ENCODE results near the gene CCER1. TPM values are rescaled to one million over a fixed set of nuclear protein-coding genes. Genes with fewer than 3 reads are reported as not detected.

Gene CCER1, protein sequence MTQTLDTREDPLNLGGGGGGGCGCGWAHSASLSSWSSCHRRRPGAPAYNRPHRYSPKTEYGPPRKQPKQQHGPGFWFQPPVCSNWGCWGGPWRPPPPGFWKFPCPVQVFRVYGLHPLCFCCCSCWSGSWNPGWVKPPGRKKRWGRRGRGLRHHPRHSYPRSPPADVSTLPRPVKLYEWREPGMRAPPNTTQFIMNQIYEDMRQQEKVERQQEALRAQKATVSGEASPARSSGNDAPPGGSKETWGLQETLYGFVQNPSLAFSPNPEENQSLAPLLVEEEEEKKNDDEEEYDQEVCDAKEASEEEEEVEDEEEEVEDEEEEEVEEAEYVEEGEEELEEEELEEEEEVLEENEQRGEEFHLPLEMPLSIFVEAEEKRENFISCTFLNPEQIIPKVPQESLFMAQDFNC
- not detected for total RNA-seq

DNA sequence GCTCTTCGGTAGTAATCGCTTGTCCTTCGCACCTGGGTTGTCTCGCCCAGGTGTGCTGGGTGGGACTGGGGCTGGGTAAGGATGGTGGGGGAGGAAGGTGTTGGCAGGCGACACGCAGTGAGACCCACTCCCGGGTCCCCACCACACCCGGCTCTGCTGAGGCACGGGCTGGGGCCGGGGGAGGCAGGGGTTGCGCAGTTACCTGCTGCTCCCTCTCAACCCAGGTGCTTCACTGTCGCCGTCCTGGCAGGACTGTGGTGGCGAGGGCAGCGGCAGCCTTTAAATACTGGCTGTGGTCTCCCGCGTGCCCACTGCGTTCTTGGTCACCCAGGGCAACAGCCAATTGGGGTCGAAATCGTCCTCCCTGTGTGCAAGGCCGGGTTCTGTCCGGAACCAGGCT, at the start of gene CCER1:
Gene CCER1, minus strand, starts transcription at position 256 of the 400 bp plus-strand sequence. CDS start 434 bp downstream, outside the sequence.
- Histone ChIP-seq H3K9me3 (no peaks in the 10 kb centered on the region), H3K27me3 (no peaks in the 10 kb centered on the region), H3K4me3 (no peak within 1 kb of the TSS), H3K27ac (no peak within 1 kb of the TSS), H3K36me3 (no peaks in the 10 kb centered on the region), H3K4me1 (no peaks in the 10 kb centered on the region)
- intact Hi-C loops (cut with DNase I; ENCODE audit: low total_unique reads): loop anchor here (5.0 kb wide), 1 partner anchor 1413 kb away; no protein-coding TSS in a partner anchor
- ATAC-seq: no peak
- DNase-seq: no peak
- in situ Hi-C loops (cut with MboI; ENCODE audit: low sequenced_read_pairs in 4 of 4): loop anchor here (10.0 to 25.0 kb wide), 4 partner anchors 382 to 1707 kb away; partner anchors contain the start of gene POC1B (in 1 of the 4)
- TF ChIP-seq POLR2A (IDR thresholded peaks at IDR 0.05): no peak
- TF ChIP-seq, protein P1, sequence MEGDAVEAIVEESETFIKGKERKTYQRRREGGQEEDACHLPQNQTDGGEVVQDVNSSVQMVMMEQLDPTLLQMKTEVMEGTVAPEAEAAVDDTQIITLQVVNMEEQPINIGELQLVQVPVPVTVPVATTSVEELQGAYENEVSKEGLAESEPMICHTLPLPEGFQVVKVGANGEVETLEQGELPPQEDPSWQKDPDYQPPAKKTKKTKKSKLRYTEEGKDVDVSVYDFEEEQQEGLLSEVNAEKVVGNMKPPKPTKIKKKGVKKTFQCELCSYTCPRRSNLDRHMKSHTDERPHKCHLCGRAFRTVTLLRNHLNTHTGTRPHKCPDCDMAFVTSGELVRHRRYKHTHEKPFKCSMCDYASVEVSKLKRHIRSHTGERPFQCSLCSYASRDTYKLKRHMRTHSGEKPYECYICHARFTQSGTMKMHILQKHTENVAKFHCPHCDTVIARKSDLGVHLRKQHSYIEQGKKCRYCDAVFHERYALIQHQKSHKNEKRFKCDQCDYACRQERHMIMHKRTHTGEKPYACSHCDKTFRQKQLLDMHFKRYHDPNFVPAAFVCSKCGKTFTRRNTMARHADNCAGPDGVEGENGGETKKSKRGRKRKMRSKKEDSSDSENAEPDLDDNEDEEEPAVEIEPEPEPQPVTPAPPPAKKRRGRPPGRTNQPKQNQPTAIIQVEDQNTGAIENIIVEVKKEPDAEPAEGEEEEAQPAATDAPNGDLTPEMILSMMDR (IDR thresholded peaks at IDR 0.05 in 4 of 5, conservative IDR thresholded peaks at IDR 0.05 in 1 of 5): no peak

DNA sequence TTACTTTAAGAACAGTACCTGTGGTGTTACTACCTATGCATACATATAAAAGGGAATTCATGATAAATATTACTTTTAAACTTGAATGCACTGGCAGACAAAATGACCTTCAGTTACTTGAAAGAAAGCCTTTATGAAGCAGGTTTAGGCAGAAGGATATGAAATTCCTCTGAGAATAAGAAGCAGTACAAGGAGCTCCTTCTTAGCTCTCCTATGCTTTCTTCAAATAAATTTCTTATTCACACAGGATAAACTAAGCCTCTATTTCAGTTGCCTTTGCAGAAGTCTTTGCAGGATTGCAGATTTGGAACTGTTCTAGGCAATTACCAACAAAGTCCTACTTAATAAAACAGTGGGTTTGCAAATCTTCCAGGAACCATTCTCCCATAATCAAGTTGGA, 48.8 kb upstream of the CCER1 start:
- in situ Hi-C loops (cut with MboI; ENCODE audit: low sequenced_read_pairs in 4 of 4) (no loop called here), intact Hi-C loops (cut with DNase I; ENCODE audit: low total_unique reads) (no loop called here)
- Histone ChIP-seq H3K36me3 (no peaks in the 10 kb centered on the region), H3K27me3 (no peaks in the 10 kb centered on the region), H3K27ac (no peak overlapping the region), H3K4me1 (no peaks in the 10 kb centered on the region), H3K9me3 (no peaks in the 10 kb centered on the region), H3K4me3 (no peak overlapping the region)
- no peak for DNase-seq
- TF ChIP-seq, protein P1 (IDR thresholded peaks at IDR 0.05 in 4 of 5, conservative IDR thresholded peaks at IDR 0.05 in 1 of 5): no peak
- no peak for TF ChIP-seq POLR2A (IDR thresholded peaks at IDR 0.05)
- ATAC-seq: no peak

DNA sequence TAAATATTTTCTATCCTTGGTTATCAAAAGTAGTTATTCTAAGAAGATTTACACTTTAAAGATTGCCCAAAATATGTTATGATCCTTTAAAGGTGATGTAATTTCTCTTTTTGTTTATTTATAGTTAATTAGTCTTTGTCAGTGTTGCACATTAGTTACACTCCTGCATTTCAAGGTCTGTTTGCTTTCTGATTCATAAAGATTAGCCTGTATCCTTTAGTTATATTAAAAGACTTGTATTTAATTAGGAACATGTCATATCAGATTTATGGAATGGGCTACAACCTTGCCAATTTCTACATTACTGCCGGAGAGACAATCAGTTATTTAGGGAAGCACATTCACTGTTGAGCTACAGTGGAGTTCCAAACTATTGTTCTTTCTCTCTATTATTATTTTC, 46.3 kb upstream of the CCER1 start:
- in situ Hi-C loops (cut with MboI; ENCODE audit: low sequenced_read_pairs in 4 of 4): no loop called here

DNA sequence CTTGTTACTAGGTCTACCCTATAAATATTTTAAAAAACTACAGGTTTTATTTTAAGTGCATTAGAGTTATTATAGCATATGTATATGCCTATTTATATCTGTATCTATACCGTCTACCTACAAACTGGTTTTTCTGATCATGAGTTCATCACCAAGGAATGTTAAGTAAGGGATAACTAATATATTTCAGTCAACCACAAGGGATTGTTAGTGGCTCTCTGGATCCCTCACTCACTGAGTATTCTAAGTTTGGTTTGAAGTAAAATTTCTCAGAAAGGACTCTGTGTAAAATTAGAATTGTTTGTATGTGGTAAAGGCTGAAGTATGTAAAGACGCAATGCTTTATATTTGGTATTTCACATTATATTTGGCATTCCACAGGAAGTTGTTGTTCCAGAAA, 45.0 kb upstream of the CCER1 start:
- H3K27ac ChIP-seq: no peak overlapping the region
- TF ChIP-seq, protein P1 (IDR thresholded peaks at IDR 0.05 in 4 of 5, conservative IDR thresholded peaks at IDR 0.05 in 1 of 5): no peak
- TF ChIP-seq POLR2A (IDR thresholded peaks at IDR 0.05): no peak
- intact Hi-C loops (cut with DNase I; ENCODE audit: low total_unique reads): no loop called here

More for the DNA sequence above, 46.3 kb upstream of the CCER1 start:
- ATAC-seq: no peak
- no peak for TF ChIP-seq POLR2A (IDR thresholded peaks at IDR 0.05)
- TF ChIP-seq, protein P1 (IDR thresholded peaks at IDR 0.05 in 4 of 5, conservative IDR thresholded peaks at IDR 0.05 in 1 of 5): no peak
- H3K36me3 ChIP-seq: no peaks in the 10 kb centered on the region
- H3K27me3 ChIP-seq: no peaks in the 10 kb centered on the region
- no peaks in the 10 kb centered on the region for H3K4me1 ChIP-seq
- intact Hi-C loops (cut with DNase I; ENCODE audit: low total_unique reads): no loop called here
- no peak overlapping the region for H3K27ac ChIP-seq
- H3K9me3 ChIP-seq: no peaks in the 10 kb centered on the region
- DNase-seq: no peak
- no peak overlapping the region for H3K4me3 ChIP-seq

More for the DNA sequence above, 45.0 kb upstream of the CCER1 start:
- no peaks in the 10 kb centered on the region for H3K36me3 ChIP-seq
- no peaks in the 10 kb centered on the region for H3K9me3 ChIP-seq
- no peak overlapping the region for H3K4me3 ChIP-seq
- in situ Hi-C loops (cut with MboI; ENCODE audit: low sequenced_read_pairs in 4 of 4): no loop called here
- H3K27me3 ChIP-seq: no peaks in the 10 kb centered on the region
- ATAC-seq (no peak), DNase-seq (no peak)
- no peaks in the 10 kb centered on the region for H3K4me1 ChIP-seq

Data from gastrocnemius medialis (tissue), 4 donors.